ENCODE data around the gene ERFE.

DNA sequence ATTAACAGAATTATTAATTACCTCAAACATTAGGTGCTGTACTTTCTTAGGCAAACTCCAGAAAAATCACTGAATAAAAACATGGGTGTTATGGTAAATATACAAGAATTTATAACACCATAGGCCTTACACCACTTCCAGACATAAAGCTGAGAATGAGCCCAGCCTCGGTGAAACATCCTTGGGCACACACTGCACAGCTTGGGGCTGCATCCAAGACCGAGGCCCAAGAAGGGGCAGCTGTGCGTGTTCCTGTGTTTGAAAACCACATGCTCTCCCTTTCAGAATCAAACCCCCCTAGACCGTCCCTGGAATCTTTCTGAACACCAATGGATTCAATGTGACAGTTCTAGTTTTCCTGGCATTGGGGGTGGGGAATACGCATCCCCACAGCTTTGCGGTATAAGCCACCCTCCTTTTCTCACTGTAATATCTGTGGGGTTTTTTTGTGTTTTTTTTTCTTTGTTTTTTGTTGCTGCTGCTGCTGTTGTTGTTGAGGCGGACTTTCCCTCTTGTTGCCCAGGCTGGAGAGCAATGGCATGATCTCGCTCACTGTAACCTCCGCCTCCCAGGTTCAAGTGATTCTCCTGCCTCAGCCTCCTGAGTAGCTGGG is 12.9 kb downstream of the ERFE start:
- TF ChIP-seq CTCF (conservative IDR thresholded peaks at IDR 0.05 in 1 of 2, IDR thresholded peaks at IDR 0.05 in 1 of 2; ENCODE audit: extremely low read depth in 1 of 2, insufficient read depth in 1 of 2, low read depth in 1 of 2, low read length in 2 of 2), result no peak
- no peak for TF ChIP-seq EZH2 (IDR thresholded peaks at IDR 0.05; ENCODE audit: borderline replicate concordance, low read length)
